GM19455 (cell line): Measurements from ENCODE around the gene GSS.

ENCODE experiments used
- ATAC-seq: cut with Tn5 transposase; IDR thresholded peaks from one replicate; pipeline ENCODE4 v1.9.1; 2021; ENCODE audit not compliant: unreplicated experiment

The GSS gene

DNA sequence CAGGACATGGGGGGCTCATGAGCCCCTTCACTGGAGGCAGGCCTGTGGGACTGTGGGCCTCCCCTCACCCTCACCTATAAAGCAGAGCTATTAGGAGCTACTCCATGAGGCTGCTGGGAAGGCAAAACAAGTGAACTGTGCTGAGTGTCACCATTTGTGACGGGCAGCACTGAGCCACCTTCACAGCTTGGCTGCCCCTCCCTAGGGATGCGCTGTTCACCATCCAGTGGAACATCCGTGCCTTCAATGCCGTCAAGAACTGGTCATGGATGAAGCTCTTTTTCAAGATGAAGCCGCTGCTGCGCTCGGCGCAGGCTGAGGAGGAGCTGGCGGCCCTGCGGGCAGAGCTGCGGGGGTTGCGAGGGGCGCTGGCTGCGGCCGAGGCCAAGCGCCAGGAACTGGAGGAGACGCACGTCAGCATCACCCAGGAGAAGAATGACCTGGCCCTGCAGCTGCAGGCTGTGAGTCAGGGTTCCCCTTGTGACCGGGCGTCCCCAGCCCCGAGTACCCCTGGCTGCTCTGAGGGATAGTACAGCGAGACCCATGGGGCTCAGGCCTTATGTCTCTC, 38.4 kb upstream of the GSS start:
- ATAC-seq: no peak

DNA sequence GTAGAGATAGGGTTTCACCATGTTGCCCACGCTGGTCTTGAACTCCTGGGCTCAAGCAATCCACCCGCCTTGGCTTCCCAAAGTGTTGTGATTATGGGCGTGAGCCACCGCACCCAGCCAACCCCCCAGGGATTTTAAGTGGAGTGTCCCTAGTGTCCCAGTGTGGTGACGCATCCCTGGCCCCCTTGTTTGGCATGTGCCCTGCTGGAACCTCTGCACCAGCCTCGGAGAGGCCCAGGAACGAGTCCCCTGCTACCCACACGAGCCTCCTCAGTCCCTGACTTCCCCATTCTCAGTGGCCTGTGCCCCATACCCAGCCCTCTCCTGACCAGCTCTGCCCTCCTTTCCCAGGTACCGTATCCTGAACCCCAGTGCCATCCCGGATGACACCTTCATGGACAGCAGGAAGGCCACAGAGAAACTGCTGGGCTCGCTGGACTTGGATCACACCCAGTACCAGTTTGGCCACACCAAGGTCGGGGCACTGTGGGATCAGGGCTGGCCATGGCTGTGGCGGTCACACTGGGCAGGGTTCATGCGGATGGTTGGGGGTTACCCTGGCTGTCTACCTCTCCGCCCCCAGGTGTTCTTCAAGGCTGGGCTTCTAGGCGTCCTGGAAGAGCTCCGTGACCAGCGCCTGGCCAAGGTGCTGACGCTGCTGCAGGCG, 37.3 kb upstream of the GSS start:
- no peak for ATAC-seq

DNA sequence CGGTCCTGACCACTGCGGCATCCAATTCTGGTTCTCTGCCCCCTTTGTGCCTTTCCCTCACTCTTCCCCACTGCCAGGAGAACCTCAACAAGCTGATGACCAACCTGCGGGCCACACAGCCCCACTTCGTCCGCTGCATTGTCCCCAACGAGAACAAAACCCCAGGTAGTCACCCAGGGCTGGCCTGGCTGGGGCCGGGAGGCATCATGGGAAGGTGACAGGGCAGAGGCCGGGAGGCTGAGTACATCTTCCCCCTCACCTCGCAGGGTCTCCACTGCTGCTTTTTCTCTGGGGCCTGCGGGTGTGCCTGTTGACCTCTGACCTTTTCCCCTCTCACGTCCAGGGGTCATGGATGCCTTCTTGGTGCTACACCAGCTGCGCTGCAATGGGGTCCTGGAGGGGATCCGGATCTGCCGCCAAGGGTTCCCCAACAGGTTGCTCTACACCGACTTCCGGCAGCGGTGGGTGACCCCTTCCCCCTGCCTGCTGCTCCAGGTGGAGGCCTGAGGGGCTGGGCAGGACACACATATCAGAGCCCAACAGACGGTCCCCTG, 35.1 kb upstream of the GSS start:
- no peak for ATAC-seq

GRCh38 chr20:34990231-34990630, 34.6 kb upstream of the GSS start:
- no peak for ATAC-seq

DNA sequence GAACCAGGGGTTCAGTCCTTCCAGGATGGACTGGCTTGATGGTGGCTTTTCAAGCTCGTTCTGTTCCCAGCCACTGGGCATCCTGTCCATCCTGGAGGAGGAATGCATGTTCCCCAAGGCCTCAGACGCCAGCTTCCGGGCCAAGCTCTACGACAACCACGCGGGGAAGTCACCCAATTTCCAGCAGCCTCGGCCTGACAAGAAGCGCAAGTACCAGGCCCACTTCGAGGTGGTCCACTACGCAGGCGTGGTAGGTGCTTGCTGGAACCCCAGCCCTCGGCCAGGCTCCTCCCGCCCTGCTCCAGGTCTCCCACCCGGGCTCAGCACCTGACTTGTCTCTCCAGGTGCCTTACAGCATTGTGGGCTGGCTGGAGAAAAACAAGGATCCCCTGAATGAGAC, 34.1 kb upstream of the GSS start:
- no peak for ATAC-seq

DNA sequence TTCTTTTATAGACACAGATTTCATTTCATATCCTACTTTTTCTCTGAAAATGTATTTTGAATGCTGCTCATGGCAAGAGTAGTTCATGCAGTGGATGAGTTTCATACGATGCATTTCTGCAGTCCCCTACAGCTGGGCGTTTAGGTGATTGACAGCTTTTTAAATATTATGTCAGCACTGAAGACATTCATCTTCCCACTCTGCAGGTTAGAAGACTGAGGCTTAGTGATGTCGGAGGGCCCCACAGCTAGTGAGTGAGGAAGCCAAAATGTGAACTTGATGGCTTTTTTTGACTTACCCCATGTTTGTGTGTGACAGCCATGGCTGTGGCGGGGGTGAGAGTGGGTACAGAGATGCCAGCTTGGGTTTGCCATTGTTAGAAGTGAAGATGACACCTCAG, 33.5 kb upstream of the GSS start:
- ATAC-seq: no peak

DNA sequence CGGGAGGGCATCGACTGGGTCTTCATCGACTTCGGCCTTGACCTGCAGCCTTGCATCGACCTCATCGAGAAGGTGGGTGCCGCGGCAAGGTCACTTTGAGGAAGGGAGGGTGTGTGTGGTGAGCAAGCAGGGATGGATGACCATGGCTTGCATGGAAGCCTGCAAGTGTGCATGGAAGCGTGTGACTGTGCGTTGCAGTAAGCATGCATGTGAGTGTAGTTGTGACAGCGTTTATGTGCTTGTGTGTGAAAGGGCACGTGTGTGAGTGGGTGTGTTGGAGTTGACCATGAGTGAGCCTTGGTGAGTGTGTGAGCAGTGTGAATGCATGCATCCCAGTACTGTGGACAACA, 32.6 kb upstream of the GSS start:
- no peak for ATAC-seq

- no peak for ATAC-seq
Measured at GRCh38 chr20:34987288-34988190, 31.9 kb upstream of the GSS start.

DNA sequence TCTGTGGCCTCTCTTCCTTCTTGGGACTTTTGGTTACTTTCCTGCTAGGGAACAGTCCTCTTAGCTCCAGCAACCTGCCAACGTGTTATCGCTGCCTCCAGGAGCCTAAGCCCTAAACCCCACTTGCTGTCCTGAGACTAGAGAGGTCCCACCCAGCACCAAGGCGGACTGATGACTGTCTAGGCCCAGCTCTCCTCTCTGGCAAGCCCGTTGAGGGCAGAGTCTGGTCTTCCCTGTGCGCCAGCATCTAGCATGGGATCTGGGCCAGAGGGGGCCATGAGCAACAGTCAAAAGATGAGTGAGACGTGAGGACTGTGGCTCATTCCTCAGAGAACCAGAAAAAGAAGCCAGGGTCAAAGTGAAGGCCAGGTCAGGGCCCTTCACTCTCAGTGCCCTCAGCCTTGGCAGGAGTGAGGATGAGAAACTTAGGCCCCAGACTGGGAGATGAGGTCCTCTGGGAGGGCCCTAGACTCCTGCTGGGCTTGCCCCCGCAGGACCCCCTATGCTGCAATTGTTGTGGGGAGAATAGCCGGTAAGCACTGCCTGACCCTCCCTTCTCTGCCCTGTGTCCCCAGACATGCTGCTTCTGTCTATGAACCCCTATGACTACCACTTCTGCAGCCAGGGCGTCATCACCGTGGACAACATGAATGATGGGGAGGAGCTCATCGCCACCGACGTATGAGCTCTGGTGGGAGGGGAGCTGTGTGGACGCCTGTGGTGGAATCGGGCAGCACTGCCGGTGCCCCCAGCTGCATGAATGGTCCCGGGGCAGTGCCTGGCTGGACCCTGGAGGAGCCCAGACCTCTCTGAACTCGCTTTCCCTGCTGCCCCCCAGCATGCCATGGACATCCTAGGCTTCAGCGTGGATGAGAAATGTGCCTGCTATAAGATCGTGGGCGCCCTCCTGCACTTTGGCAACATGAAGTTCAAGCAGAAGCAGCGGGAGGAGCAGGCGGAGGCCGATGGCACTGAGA, 31.0 kb upstream of the GSS start:
- ATAC-seq: no peak

DNA sequence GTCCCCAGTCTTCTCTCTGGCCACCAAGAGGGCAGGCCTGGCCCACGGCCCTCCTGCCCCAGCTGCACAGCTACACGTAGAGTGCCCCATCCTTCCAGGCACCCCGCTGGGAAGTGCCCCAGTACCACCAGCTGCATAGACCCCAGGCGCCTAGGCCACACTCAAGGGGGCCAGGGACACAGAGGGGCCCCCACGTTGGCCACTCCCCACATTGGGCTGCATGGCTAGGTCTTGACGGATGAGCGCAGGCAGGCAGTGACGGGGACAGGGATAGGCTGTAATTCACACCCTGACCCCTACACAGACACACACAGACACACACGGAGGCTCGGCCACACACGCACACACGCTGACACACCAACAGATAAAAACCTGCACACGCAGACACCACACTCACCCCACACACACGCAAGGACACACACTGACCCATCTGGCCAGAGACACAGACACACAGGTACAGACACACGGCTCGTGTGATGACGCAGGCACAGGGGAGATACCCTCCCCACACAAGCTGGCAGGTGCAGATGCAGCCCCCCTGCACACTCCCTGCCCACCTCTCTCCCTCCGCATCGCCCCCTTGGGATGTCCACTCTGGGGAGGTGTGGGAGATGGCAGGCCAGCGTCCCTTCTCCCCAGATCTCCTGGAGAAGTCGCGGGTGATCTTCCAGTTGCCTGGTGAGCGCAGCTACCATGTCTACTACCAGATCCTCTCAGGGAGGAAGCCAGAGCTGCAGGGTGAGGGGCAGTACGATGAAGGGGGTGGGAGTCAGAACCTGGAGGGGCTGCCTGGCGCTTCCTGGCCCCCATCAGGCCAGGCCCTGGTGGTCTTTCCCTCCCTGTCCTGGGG, 30.1 kb upstream of the GSS start:
- ATAC-seq: no peak

DNA sequence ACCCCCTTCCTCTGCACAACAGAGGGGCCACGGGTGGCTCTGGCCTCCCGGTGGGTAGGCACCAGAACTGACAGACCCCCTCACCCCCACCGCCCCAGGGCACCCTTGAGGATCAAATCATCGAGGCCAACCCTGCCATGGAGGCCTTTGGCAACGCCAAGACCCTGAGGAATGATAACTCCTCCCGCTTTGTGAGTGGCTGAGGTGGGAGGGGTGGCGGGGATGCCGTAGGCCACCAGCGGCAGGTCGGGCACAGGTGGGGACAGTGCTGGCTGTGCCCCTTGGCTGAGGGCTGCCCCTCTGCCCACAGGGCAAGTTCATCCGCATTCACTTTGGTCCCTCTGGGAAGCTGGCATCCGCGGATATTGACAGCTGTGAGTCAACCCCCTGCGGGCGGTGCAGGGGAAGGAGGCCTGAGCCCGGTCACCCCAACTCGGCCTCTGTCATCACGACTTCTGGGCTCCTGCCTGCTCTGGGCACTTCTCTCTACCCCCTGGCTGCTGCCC, 29.2 kb upstream of the GSS start:
- ATAC-seq: no peak

- no peak for ATAC-seq
Measured at GRCh38 chr20:34983995-34984735, 28.6 kb upstream of the GSS start.

DNA sequence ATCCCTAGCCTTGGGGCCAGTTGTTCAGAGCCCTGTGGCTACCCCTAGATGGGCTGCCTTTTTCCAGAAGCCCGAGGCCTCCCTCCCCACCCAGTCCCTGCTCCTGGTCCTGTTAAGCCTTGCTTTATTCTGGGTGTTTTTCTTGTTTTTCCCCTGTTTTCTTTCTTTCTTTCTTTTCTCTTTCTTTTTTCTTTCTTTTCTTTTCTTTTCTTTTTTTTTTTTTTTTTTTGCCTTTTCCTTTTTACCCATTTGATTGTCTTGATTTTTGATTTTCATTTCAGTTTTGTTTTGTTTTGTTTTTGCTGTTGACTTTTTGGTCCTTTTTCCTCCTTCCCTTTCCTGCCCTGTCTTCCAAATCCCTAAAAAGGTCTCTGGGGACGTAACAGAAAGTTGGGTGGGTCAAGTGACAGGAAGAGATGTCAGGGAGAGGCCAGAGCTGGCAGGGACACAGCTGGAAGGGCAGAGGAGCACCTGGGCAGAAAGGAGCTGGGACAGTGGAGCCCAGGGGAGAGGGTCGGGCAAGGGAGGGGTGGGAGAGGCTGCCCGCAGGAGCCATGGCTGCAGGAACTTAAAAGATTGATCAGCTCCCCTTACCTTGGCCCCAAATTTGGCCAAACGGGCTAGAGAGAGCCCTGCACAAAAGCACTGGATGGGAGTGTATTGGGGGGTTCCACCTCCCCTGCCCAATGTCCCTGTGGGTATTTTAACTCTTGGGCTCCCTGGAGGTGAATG, 27.6 kb upstream of the GSS start:
- no peak for ATAC-seq

GRCh38 chr20:34982270-34983088, 26.9 kb upstream of the GSS start:
- ATAC-seq: no peak

DNA sequence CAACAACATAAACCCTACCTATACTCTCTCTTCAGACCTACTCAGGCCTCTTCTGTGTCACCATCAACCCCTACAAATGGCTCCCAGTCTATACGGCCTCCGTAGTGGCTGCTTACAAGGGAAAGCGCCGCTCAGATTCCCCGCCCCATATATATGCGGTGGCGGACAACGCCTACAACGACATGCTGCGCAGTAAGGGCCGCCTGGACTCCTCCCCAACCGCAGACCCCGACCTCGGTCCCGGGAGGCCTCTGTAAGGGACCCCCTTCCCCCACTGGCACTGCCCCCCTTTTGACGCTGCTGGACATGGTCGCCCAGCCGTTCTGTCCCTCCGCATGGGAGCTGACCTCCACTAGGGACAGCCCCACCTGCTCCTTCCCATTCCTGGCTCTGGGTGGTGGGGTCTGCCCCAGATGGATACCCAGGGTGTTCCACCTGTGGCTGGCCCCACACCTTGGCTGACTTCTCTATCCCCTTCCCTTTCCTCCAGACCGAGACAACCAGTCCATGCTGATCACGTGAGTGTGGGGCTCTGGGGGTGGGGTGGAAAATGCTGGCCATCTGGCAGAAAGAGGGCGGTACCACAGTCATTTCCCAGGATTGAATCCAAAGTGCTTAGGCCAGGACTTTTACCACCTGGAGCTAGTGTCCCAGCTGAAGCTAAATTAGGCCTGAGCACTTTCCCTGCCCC, 25.1 kb upstream of the GSS start:
- ATAC-seq: no peak

GRCh38 chr20:34979366-34980153, 24.0 kb upstream of the GSS start:
- no peak for ATAC-seq
